Activated T-cell treated with anti-CD3 and anti-CD28 coated beads, Interleukin-2, amount 50 U/mL, for 24 hours (primary cell): Measurements from ENCODE around the gene LTBP1.

Experiments
- DNase-seq: peaks from one replicate; pipeline ENCODE4 v3.0.0-alpha.2; 2020
- H3K27ac Mint-ChIP-seq: 2 replicates; pipeline ENCODE4 v1.8.0; 2020; ENCODE audit warnings: mild to moderate bottlenecking, mixed read lengths
- H3K27me3 Mint-ChIP-seq: 2 replicates; pipeline ENCODE4 v1.8.0; 2020; ENCODE audit warnings: mixed read lengths
- H3K36me3 Mint-ChIP-seq: 2 replicates; pipeline ENCODE4 v1.8.0; 2020; ENCODE audit warnings: low read depth, mixed read lengths
- H3K4me1 Mint-ChIP-seq: 2 replicates; pipeline ENCODE4 v1.8.0; 2020; ENCODE audit warnings: low read depth, mixed read lengths
- H3K4me3 Mint-ChIP-seq: 2 replicates; pipeline ENCODE4 v1.8.0; 2020; ENCODE audit warnings: mild to moderate bottlenecking, moderate library complexity, mixed read lengths
- H3K9me3 Mint-ChIP-seq: 2 replicates; pipeline ENCODE4 v1.8.0; 2020; ENCODE audit warnings: mixed read lengths

LTBP1 gene

DNA sequence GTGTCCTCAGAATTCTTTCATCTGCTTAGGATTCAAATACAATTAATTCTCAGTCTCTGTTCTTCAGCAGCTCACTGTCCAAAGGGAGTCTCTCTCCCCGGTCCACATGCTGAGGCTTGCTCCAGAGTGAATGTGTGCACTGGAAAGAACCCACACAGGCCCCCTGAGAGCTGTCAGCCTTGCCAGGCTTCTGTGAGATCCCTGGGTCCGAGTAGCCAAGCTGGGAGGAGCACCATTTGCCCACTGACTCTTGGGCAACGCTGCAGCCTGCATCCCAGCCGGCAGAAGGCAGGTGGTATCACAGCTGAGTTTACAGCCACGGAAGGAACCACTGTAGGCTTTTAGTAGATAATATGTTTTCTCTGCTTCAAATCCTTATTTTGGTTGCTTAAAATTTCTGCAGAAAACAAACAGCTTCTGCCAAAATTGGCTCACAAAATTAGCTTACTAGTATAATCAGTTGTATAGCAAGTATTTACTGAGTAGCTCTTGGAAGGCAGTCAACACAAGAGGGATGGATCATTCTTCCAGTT is 21.4 kb upstream of the LTBP1 start:
- Mint-ChIP-seq H3K9me3 (no peaks in the 10 kb centered on the region), H3K27me3 (peaks cover 37% of the 10 kb centered on the region), H3K36me3 (no peaks in the 10 kb centered on the region), H3K27ac (no peak overlapping the region), H3K4me1 (no peaks in the 10 kb centered on the region), H3K4me3 (no peak overlapping the region)
- DNase-seq = no peak

DNA sequence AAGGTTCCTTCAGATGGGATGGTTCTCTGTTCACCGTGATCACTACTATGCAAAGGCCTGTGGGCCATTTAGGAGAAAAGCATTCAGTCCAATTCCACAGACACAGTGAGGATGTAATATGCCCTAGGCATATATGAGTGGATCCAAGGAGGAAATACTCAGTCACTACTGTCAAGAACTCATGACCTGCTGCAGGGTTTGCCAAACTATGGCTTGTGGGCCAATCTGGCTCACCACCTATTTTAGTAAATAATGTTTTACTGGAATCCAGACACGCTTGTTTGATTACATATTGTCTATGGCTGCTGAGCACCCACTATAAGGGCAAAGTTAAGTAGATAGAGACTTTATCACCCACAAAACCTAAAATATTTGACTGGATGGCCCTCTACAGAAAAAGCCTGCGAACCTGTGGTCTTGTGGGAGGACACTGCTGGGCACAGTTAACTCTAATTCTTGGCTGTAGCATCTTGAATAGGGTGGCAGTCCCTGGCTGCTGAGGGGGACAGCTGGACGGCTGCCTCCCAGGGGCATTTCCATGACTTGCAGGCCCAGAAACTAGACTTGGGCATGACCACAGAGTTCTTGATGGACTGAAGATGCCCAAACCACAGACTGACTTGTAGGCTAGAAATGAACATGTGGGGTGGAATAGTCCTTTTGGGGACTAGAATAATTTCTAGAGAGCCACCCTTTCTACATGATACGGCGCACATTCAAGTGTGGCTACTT is 20.6 kb upstream of the LTBP1 start:
- DNase-seq = no peak
- peaks cover 37% of the 10 kb centered on the region for H3K27me3 Mint-ChIP-seq
- no peak overlapping the region for H3K4me3 Mint-ChIP-seq
- no peaks in the 10 kb centered on the region for H3K4me1 Mint-ChIP-seq
- H3K27ac Mint-ChIP-seq = no peak overlapping the region
- no peaks in the 10 kb centered on the region for H3K9me3 Mint-ChIP-seq
- no peaks in the 10 kb centered on the region for H3K36me3 Mint-ChIP-seq

DNA sequence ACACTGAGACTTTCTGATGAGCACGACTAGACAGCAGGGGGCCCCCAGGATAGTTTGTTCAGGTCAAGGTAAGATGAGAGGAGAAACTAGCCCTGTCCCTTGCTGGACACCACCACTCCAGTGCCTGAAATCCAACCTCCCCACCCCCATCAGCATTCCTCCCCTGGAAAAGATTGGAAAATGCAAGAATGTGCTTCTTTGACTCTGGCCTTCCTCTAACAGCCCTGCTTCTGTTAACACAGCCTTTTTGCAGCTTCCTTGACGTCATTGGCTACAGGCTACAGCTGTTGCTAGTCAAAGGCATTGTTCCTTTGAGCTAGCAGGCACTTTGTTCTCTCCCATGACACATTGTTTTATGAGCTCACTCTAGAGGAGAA is 20.1 kb upstream of the LTBP1 start:
- Mint-ChIP-seq H3K27me3 (peaks cover 35% of the 10 kb centered on the region), H3K4me1 (no peaks in the 10 kb centered on the region), H3K36me3 (no peaks in the 10 kb centered on the region), H3K4me3 (no peak overlapping the region), H3K27ac (no peak overlapping the region), H3K9me3 (no peaks in the 10 kb centered on the region)
- no peak for DNase-seq

DNA sequence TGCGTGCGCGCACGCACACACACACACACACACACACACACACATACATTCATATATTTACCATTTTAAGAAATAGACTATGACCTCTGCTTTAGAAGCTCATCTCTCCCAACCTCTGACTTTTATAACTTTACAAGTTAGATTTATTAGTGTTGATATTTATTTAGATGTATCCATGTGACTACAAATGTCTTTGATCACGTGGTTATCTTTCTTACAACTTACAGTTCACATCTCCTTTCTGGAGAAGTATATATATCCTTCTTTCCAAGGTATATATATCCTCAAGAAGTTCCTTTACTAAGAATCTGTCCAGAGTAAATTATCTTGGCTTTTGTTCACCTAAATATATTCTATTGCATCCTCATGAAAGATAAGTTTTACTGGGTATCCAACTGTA is 16.3 kb upstream of the LTBP1 start:
- Mint-ChIP-seq H3K9me3 (no peaks in the 10 kb centered on the region), H3K4me3 (no peak overlapping the region), H3K4me1 (no peaks in the 10 kb centered on the region), H3K27me3 (peaks cover 17% of the 10 kb centered on the region), H3K36me3 (no peaks in the 10 kb centered on the region), H3K27ac (no peak overlapping the region)
- DNase-seq = no peak

DNA sequence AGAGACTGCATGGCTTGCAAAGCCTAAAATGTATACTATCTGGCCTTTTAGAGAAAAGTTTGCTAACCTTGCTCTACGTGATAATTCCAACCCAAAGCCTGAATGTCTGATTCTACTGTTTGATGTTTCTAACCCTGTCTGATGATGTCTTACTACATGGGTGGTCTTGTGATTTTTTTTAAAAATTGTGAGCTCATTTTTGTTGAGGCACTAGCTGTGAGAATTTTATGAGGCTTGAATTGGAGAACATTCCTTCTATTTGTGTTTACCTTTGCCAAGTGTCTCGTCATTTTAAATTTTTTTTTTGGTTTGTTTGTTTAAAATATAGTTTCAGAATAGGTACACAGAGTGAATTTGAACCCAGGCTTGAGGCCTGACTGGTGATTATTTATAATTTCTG is 15.2 kb upstream of the LTBP1 start:
- DNase-seq = no peak
- no peak overlapping the region for H3K4me3 Mint-ChIP-seq
- H3K9me3 Mint-ChIP-seq = no peaks in the 10 kb centered on the region
- H3K36me3 Mint-ChIP-seq = no peaks in the 10 kb centered on the region
- H3K4me1 Mint-ChIP-seq = no peaks in the 10 kb centered on the region
- H3K27me3 Mint-ChIP-seq = peaks cover 22% of the 10 kb centered on the region
- H3K27ac Mint-ChIP-seq = no peak overlapping the region

DNA sequence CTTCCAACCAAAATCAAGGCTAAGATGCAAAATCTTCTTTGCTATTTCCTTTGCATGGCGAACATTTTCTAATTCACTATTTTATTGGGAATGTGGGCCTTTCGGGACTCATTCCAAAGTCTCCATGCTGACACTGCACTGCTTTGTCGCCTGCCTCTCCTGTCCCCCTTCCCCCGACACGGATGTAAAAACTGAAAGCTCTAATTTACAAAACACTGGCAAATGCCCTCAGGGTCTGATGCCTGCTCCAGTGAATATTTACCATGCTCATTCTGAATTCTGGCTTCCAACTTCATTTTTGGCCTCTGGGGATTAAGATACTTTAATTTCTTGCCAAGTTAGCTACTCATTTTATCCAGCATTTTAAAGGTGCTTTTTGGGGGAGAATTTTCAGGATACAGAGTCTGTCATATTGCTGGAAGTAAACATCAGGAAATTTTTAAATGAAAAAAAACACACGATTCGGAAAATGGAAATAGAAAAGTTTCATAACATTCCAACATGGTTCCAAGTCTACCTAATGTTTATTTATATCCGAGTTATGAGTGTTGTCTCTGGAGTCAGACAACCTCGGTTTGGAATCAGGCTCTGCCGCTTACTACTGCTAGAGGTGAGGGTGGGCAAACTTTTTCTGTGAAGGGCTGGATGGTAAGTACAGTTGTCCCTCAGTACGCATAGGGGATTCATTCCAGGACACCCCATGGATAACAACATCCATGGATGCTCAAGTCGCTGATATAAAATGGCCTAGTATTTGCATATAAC is 14.6 kb upstream of the LTBP1 start:
- no peaks in the 10 kb centered on the region for H3K4me1 Mint-ChIP-seq
- H3K36me3 Mint-ChIP-seq = no peaks in the 10 kb centered on the region
- no peaks in the 10 kb centered on the region for H3K9me3 Mint-ChIP-seq
- peaks cover 20% of the 10 kb centered on the region for H3K27me3 Mint-ChIP-seq
- no peak for DNase-seq
- no peak overlapping the region for H3K27ac Mint-ChIP-seq
- no peak overlapping the region for H3K4me3 Mint-ChIP-seq

DNA sequence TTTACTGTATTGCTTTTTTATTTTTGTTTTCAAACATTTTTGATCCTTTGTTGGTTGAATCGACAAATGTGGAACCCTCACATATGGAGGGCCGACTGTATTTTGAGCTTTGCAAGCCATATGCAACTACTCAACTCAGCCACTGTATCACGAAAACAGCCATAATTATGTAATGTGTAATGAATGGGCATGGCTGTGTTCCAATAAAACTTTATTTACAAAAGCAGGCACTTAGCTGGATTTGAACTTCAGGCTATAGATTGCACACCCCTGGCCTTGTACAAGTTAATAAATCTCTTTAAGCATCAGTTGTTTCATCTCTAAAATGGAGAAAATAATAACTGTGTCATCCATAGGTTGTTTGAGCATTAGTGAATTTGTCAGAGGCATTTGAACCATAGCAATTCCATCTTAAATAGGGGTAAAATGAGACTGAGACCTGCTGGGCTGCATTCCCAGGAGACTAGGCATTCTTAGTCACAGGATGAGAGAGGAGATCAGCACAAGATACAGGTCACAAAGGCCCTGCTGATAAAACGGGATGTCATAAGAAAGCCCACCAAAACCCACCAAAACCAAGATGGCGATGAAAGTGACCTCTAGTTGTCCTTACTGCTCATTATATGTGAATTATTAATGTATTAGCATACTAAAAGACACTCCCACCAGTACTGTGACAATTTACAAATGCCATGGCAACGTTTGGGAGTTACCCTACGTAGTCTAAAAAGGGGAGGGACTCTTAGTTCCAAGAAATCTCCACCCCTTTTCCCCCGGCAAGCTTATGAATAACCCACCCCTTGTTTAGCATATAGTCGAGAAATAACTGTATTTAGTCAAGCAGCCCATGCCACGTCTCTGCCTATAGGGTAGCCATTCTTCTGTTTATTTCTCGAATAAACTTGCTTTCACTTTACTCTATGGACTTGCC is 13.7 kb upstream of the LTBP1 start:
- H3K9me3 Mint-ChIP-seq = no peaks in the 10 kb centered on the region
- no peak overlapping the region for H3K27ac Mint-ChIP-seq
- no peak overlapping the region for H3K4me3 Mint-ChIP-seq
- H3K4me1 Mint-ChIP-seq = no peaks in the 10 kb centered on the region
- no peaks in the 10 kb centered on the region for H3K36me3 Mint-ChIP-seq
- no peak for DNase-seq
- peaks cover 20% of the 10 kb centered on the region for H3K27me3 Mint-ChIP-seq

DNA sequence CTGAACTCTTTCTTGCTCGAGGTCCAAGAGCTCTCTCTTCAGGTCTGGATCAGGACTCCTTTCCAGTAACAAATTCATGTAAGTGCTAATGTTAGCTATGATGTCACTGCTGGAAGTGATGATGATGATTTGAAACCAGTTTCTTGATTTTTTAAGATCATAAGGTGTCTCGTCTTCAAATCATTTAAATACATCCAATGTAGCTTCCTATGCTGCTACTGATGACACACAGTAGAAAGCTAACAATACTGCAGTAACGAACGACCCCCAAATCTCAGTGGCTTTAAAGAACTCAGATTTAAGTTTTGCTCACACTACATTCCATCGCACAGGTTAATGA is 13.0 kb upstream of the LTBP1 start:
- no peak overlapping the region for H3K4me3 Mint-ChIP-seq
- DNase-seq = no peak
- H3K27ac Mint-ChIP-seq = no peak overlapping the region
- H3K27me3 Mint-ChIP-seq = peaks cover 21% of the 10 kb centered on the region
- no peaks in the 10 kb centered on the region for H3K9me3 Mint-ChIP-seq
- H3K4me1 Mint-ChIP-seq = no peaks in the 10 kb centered on the region
- no peaks in the 10 kb centered on the region for H3K36me3 Mint-ChIP-seq

DNA sequence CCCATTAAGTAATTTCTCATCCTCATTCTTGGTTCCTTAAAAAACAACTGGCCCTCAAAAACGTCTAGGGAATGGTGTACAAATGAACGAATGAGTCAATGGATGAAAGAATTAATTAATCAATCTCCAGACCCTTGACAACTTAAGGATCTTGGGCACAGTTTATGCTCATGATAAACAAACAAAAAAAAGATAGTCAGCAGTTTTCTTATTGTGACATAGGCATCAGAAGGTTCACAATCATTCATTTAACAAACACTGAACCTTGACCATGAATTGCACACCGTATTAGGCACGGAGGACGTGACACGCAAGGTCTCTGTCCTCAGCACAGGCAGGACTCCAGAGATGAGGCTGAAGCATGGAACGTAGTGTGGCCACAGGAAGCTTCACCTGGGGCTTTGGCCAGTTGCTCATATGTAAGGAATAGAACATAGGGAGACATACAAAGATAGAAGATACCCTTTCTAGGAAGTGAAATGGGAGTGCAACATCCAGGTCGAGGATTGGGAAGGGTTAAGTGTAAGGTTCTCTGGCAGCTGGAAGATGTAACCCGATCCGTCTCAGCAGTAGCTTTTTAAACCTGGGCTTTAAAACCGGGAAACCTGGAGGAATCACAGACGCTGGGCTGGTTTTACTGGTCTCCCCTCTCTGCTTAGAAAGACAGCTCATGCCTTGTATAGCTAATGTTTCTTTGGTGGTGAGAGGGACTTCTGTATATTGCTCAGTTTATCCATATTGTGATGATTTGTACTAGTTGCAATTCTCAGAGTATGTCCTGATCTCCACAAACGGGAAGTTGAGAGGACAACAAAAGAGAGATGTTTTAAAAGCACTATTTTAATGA is 8.9 kb upstream of the LTBP1 start:
- H3K9me3 Mint-ChIP-seq = no peaks in the 10 kb centered on the region
- no peaks in the 10 kb centered on the region for H3K4me1 Mint-ChIP-seq
- no peaks in the 10 kb centered on the region for H3K36me3 Mint-ChIP-seq
- DNase-seq = no peak
- no peak overlapping the region for H3K4me3 Mint-ChIP-seq
- H3K27me3 Mint-ChIP-seq = peaks cover 21% of the 10 kb centered on the region
- no peak overlapping the region for H3K27ac Mint-ChIP-seq

DNA sequence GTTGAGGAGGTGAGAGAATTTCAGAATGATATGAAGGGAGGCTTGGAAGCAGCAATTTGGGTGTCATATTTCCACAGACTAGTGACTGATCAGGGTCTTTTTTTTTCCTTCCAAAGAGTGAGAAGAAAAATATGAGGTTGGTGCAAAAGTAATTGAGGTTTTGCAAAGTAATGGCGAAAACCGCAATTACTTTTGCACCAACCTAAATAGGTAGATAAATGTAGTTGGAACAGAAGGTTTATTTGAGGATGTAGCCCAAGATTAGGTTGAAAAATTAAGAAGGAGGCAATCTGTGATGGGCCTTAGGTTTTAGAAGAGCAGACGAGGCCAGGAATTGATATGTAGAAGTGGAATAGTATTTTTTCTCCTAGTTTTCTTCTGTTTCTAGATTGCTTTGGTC is 7.8 kb upstream of the LTBP1 start:
- Mint-ChIP-seq H3K4me3 (no peak overlapping the region), H3K36me3 (no peaks in the 10 kb centered on the region)

DNA sequence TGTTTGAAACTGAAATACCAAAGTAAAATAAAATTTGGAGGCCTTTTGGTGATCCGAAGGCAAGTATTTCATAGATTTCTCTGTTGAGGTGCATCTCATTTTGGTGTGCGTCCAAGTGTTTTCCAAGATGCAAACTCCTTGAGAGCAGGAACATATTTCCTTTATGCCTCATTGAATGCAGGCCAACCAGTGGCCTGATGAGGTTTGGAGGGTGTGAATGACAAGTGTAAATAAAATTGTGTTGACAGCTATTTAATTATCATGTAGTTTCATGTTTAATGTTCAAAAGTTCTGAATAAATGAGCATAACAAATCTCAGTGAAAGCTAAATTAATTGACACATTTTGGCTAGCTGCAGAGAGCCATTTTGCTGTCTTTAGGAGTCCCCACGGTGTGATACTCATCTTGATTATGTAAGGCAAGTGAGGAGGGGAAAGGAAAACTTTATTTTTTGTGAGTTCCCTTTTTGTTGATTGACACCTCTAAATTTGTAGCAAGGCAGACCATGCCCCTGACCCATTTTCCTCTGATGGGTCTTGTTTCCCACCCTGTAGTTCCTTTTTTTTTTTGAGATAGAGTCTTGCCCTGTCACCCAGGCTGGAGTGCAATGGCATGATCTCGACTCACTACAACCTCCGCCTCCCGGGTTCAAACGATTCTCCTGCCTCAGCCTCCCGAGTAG is 6.3 kb upstream of the LTBP1 start:
- Mint-ChIP-seq H3K27ac (no peak overlapping the region), H3K4me1 (no peaks in the 10 kb centered on the region), H3K36me3 (no peaks in the 10 kb centered on the region), H3K27me3 (peaks cover 33% of the 10 kb centered on the region), H3K9me3 (no peaks in the 10 kb centered on the region), H3K4me3 (no peak overlapping the region)
- DNase-seq = no peak

More for the DNA sequence above, 7.8 kb upstream of the LTBP1 start:
- H3K4me1 Mint-ChIP-seq = no peaks in the 10 kb centered on the region
- H3K27ac Mint-ChIP-seq = no peak overlapping the region
- no peak for DNase-seq
- H3K9me3 Mint-ChIP-seq = no peaks in the 10 kb centered on the region
- peaks cover 21% of the 10 kb centered on the region for H3K27me3 Mint-ChIP-seq

DNA sequence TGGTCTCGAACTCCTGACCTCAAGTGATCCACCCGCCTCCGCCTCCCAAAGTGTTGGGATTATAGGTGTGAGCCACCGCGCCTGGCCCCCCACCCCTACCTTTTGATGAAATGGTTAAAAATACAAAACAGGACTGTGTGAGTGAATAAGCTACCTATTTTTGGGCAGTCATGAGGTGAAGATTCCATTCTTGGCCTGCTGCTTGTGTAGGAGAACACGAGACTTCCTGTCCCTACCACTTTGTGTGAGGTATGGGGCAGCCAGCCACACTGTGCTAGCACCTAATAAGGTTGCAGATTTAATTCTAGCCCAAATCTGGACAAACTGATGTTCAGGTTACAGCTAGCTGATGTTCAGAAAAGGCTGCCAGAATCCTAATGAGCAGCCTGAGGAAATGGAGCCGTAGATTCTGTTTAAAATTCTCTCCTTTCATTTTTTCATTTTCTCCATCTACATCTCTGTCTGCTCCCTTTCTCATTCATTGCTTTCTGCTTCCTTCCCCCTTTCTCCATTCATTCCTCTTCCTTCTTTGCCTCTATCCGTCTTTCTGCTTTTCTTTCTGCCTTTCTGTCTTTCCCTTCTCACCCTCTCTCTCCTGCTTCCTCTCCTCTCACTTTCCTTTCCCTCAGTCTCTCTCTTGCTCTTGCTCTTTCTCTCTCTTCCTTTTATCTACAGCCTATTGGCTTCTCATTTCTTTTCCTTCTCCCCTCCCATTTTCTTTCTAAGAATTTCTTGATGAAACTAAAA is 4.6 kb upstream of the LTBP1 start:
- no peak overlapping the region for H3K4me3 Mint-ChIP-seq
- no peaks in the 10 kb centered on the region for H3K9me3 Mint-ChIP-seq
- H3K4me1 Mint-ChIP-seq = peaks cover 2% of the 10 kb centered on the region
- H3K27ac Mint-ChIP-seq = no peak overlapping the region
- H3K27me3 Mint-ChIP-seq = peaks cover 31% of the 10 kb centered on the region
- no peak for DNase-seq
- H3K36me3 Mint-ChIP-seq = no peaks in the 10 kb centered on the region
